ENCODE measurements around the gene GNAI2.
A peak's percentile ranks its signal among the peaks of the same experiment; 100 is the strongest.
"Not testable (repeated sequence)": the region's sequence is repeated elsewhere in the genome, so short reads cannot be mapped to it uniquely, and the experiment has no call there.

GNAI2 gene

GRCh38 chr3:50267280-50267913 is 31.4 kb downstream of the GNAI2 start:
- no peak for DNase-seq

DNA sequence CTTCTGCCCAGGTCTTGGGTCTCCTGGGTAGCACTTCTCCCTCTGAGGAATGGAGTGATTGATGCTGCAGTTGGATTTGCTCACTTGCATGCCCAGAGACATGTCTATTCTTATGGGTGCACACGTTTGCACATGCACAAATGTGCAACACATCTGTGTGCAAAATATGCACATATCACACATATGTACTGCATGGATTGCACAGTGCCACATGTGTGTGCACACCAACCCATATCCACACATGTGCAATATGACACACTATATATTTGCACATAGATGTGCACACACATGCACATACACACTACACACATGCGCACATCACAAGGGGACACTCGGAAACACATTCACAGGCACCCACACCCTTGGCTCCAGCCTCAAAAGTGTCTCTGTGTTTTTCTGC is 32.3 kb downstream of the GNAI2 start:
- no peak for DNase-seq

GRCh38 chr3:50268703-50269451 is 32.9 kb downstream of the GNAI2 start, which contains the start of gene SEMA3B:
Gene SEMA3B (plus strand): TSS chr3:50269147. CDS start chr3:50269241, 94 bp downstream.
- no peak for DNase-seq

- DNase-seq: no peak
Observed at GRCh38 chr3:50269460-50269859, 33.5 kb downstream of the GNAI2 start.

- DNase-seq: no peak
Observed at GRCh38 chr3:50269977-50270413, 34.0 kb downstream of the GNAI2 start.

DNA sequence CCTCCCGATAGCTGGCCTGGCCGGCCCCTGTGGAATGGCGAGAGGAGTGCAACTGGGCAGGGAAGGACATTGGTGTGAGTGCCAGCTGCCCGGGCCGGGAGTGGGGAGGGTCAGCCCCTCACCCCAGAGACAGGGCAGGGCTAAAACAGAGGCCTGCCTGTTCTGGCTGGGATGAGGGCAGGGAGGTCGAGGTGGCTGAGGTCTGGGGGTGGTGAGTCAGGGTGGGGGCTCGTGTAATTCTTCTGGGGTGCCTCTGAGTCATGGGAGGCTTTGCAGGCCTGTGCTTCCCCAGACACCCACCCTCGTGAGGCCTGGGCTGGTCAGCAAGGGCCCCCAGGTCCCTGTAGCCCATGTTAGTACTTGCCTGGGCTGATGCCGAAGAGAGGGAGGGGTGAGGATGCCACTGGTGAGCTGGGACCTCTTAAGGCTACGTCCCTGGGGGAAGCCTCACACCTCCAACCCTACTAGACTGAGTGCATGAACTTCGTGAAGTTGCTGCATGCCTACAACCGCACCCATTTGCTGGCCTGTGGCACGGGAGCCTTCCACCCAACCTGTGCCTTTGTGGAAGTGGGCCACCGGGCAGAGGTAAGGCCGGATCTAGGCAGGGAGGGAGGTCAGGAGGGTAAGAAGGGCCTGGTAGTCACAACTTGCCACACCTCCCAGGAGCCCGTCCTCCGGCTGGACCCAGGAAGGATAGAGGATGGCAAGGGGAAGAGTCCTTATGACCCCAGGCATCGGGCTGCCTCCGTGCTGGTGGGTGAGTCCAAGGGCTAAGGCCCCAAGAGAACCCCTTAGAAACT is 34.6 kb downstream of the GNAI2 start:
- DNase-seq: no peak

GRCh38 chr3:50271314-50271936 is 35.4 kb downstream of the GNAI2 start:
- DNase-seq: no peak

DNA sequence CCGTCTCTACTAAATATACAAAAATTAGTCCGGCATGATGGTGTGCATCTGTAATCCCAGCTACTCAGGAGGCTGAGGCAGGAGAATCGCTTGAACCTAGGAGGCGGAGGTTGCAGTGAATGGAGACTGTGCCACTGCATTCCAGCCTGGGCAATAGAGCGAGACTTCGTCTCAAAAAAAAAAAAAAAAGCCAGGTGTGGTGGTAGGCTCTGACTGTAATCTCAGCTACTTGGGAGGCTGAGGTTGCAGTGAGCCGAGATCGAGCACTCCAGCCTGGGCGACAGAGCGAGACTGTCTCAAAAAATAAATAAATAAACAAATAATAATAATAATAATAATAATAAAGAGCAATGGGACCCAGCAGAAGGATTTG is 36.5 kb downstream of the GNAI2 start:
- not testable (repeated sequence) for DNase-seq

- peak; percentile 95 for DNase-seq
Observed at GRCh38 chr3:50272911-50273688, 37.1 kb downstream of the GNAI2 start.

- no peak for DNase-seq
Observed at GRCh38 chr3:50273689-50274065, 37.7 kb downstream of the GNAI2 start.

- peak; percentile 81 for DNase-seq
Observed at GRCh38 chr3:50274371-50275104, 38.5 kb downstream of the GNAI2 start.

DNA sequence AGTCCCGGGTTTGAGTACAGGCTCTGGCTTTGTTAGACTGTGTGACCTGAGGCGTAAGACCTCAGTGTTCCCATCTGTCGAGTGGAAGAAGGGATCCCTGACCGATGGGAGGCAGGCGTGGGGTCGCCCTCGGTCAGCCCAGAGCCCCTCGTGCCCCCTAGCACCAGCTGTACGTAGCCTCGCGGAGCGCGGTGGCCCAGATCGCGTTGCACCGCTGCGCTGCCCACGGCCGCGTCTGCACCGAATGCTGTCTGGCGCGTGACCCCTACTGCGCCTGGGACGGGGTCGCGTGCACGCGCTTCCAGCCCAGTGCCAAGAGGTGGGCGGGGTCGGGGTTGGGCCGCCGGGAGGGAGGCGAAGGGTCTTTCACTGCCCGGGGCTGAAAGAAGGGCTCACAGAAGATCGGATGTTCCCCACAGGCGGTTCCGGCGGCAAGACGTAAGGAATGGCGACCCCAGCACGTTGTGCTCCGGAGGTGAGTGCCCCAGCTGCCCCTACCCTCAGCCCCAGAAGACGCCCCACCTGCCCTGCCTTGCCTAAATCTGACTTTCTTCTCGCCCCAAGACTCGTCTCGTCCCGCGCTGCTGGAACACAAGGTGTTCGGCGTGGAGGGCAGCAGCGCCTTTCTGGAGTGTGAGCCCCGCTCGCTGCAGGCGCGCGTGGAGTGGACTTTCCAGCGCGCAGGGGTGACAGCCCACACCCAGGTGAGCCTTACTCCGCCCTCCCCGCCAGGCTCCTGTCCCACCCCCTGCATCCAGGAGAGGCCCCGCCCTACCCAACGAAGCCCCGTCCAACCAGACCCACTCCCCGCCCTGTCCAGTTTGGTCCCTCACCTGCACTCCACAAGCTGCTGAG is 39.4 kb downstream of the GNAI2 start:
- DNase-seq: no peak

DNA sequence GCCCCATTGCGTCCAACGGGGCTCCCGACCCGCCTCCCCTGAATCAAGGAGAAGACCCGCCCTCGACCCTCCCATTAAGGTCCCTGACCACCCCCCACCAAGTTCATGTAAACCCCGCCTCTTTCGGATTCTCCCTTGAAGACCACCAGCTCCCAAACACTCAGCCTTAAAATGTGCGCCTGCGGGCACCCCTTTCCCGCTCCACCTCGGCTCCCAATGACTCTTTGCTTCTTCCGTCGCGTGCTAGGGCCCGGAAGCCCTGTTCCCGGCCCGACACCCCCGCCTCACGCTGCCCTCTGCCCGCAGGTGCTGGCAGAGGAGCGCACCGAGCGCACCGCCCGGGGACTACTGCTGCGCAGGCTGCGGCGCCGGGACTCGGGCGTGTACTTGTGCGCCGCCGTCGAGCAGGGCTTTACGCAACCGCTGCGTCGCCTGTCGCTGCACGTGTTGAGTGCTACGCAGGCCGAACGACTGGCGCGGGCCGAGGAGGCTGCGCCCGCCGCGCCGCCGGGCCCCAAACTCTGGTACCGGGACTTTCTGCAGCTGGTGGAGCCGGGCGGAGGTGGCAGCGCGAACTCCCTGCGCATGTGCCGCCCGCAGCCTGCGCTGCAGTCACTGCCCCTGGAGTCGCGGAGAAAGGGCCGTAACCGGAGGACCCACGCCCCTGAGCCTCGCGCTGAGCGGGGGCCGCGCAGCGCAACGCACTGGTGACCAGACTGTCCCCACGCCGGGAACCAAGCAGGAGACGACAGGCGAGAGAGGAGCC is 40.2 kb downstream of the GNAI2 start:
- DNase-seq: peak; percentile 51

DNA sequence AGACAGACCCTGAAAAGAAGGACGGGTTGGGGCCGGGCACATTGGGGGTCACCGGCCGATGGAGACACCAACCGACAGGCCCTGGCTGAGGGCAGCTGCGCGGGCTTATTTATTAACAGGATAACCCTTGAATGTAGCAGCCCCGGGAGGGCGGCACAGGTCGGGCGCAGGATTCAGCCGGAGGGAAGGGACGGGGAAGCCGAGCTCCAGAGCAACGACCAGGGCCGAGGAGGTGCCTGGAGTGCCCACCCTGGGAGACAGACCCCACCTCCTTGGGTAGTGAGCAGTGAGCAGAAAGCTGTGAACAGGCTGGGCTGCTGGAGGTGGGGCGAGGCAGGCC is 40.7 kb downstream of the GNAI2 start:
- no peak for DNase-seq

DNA sequence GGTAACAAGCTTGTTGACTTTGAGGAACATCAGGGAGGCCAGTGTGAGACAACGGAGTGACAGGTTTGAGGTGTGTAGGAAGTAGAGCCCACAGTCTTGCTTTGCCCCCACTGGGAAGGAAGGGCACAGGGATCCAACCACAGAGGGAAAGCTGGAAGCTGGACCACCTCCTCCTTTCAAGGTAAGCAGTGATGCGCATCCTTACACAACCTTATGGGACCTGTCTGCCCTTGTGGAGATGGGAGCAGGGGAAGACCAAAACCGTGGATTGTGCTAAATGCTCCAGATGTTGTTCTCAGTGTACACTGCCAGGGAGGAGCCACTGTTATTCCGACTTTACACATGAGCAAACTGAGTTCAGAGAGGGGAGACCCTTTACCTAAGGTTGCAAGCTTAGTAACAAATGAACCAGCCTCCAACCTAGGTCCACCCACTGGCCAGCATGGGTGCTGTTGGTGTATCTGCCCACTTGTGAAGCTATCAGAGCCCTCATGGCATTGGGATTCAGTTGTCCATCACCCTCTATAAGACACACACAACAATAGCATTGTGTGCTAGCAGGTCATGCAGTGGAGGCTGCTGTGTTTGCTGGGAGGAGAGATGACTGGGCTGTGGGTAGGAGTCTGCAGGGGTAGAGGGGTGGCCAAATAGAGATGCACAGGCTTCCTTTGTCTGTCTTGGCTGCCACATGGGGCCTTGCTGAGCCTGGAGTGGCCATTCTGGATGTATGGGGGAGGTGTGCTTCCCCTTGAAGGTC is 42.3 kb downstream of the GNAI2 start:
- DNase-seq: no peak

- DNase-seq: no peak
Observed at GRCh38 chr3:50278880-50279224, 42.8 kb downstream of the GNAI2 start, which contains the start of gene LSMEM2. Gene LSMEM2 (plus strand): TSS chr3:50279087. CDS start chr3:50279114, 27 bp downstream.

DNA sequence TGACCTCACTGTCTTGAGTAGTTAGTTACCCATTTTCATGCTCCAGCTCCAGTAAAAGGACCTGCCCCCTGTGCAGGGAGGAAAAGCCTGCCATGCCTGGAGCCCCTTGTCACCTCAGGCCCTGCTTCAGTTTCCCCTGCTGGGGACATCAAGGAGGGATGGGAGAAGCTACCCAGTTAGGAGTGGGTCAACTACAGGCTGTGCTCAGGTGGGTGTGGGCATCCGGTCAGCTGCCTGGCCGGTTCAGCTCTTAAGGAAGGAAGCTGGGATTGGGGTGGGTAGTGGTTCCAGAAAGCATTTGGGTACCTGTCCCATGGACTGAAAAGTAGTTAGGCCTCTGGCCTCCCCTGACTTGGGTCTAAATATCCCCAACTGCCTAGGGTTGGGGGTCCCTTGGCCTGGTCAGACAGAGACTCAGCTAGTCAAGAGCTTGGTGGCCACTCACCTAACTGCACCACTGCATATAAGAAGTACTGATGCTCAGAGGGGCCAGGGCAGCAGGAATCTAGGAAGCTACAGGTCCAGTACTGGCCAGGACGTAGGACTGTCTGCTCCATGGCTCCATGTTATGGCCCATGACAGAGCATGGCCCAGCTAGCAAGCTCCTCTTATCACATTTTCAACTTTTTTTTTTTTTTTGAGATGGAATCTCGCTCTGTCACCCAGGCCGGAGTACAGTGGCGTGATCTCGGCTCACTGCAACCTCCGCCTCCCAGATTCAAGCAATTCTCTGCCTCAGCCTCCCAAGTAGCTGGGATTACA is 43.4 kb downstream of the GNAI2 start:
- DNase-seq: no peak

DNA sequence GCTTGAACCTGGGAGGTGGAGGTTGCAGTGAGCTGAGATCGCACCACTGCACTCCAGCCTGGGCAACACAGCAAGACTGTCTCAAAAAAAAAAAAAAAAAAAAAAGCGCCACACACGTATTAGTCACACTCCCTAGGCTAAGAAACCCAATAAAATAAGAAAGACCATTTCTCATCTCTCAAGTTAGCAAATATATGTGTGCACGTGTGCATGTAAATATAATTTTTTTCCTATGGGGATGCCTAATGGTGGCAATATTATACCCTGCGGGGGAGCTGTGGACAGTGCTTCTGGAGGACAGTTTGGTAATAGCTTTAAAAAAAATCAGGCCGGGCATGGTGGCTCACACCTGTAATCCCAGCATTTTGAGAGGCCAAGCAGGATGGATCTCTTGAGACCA is 48.1 kb downstream of the GNAI2 start:
- DNase-seq: not testable (repeated sequence)

All from activated CD4-positive, alpha-beta T cell treated with anti-CD3 and anti-CD28 coated beads, Interleukin-2, Interleukin-6, amounts not matched to agents 100 ng/mL and 50 ng/mL, durations not matched to agents 16 hours and 8 hours (primary cell).